ENCODE results near the gene PARD3B.

GRCh38 chr2:204514439-204514838 lies 30.8 kb upstream of the PARD3B start:
- TF ChIP-seq CTCF (conservative IDR thresholded peaks at IDR 0.05 in 1 of 2, IDR thresholded peaks at IDR 0.05 in 1 of 2; ENCODE audit: low read depth in 1 of 2, low read length in 2 of 2) (no peak), EZH2 (IDR thresholded peaks at IDR 0.05; ENCODE audit: low read length, missing control alignments) (no peak)

All from fibroblast of lung (primary cell).